HG03565 (cell line): ENCODE data around the gene NRXN3.
"Not testable (repeated sequence)": the region's sequence is repeated elsewhere in the genome, so short reads cannot be mapped to it uniquely, and the experiment has no call there.

Source experiments
- ATAC-seq: cut with Tn5 transposase; IDR thresholded peaks from one replicate; pipeline ENCODE4 v1.9.1; 2021; ENCODE audit warnings: mild to moderate bottlenecking, moderate library complexity; ENCODE audit not compliant: unreplicated experiment

Gene NRXN3

GRCh38 chr14:78566026-78566858, 396.1 kb downstream of the NRXN3 start:
- peak; percentile 96 for ATAC-seq

- ATAC-seq, result no peak
These were observed 396.6 kb downstream of the NRXN3 start for GRCh38 chr14:78566859-78567172.

DNA sequence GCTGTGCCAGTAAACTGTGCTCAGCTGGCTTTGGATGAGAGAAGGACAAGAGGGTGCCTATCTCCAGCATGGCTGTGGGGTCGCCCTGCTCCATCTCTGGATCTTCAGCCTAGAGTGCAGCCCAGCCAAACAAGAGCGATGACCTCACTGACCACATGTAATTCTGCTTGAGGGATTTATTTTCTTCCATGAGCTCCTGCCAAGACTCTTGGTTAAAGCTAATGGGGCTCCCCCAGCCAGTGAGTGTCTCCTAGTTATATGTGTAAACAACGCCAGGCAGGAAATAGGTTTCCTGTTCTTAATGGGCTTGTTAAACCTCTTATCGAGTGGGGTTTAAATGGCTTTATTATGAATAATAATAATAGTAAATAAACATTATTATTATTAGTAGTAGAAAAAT, 397.2 kb downstream of the NRXN3 start:
- no peak for ATAC-seq

DNA sequence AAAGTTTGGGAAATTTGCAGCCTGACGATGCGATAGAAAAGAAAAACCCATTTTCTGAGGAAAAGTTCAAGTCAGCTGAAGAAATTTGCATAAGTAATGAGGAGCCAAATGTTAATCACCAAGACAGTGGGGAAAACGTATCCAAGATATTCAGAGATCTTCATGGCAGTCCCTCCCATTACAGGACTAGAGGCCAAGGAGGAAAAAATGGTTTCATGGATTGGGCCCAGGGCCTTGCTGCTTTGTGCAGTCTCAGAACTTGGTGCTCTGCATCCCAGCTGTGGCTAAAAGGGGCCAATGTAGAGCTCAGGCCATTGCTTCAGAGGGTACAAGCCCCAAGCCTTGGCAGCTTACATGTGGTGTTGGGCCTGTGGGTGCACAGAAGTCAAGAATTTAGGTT, 403.6 kb downstream of the NRXN3 start:
- ATAC-seq, result not testable (repeated sequence)

- ATAC-seq, result no peak
These were observed 406.4 kb downstream of the NRXN3 start for GRCh38 chr14:78576437-78577166.

- ATAC-seq, result no peak
These were observed 411.1 kb downstream of the NRXN3 start for GRCh38 chr14:78581229-78581628.

DNA sequence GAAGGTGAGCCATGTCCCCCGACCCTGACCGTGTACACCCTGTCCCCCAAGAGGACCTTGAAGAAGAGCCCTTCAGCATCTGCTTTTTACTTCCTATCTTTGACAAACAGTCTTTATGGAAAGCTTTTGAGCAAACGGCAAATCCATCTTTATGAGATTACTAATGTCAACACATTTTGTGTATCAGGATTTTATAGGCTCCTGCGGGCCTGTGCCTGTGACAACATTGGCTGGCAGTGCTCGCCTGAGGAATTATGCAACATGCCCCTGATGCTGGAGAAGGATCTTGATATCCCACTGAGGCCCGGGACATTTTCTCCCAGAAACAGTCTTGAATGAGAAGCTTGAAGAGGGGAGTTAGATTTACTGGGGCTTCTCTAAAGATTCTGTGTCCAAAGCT, 416.5 kb downstream of the NRXN3 start:
- no peak for ATAC-seq

DNA sequence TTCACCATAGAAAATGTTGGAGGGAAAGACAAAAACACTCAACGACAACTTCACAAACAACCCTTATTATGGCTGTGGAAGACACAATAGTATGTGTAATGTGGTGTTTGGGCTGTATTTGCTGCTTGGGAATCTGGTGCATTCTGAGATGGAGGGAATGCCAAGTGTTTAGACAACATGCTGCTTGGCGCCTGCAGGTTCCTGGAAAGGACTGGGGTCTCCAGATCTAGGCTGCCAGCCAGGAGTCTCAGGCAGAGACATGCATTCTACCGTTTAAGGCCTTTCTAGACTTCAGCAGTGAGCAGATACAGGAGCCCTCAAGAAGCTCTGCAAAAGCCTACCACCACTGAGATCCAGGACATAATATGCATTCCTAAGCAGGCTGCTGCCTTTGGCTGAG, 418.7 kb downstream of the NRXN3 start:
- no peak for ATAC-seq

GRCh38 chr14:78592616-78593219, 422.5 kb downstream of the NRXN3 start:
- ATAC-seq, result no peak

DNA sequence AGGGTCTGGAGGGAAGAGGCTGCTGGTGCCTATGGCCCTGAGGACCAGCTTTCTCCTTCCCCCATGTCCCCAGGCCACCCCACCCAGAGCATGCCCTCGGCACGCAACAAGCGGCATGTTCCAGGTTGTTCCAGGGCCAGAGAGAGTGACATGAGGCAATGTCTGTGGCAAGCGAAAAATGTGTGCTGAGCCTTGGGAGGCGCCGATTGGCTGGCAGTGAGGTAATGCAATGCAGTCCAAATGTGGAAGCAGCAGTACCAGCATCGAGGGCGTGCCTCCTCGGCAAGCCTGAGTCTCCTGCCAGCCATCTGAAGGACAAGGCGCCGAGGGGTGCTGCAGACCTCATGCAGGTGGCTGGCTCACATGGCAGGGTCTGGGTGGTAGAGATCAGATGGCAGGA, 423.8 kb downstream of the NRXN3 start:
- ATAC-seq, result no peak

- no peak for ATAC-seq
These were observed 425.6 kb downstream of the NRXN3 start for GRCh38 chr14:78595797-78596196.

GRCh38 chr14:78598046-78598920, 428.1 kb downstream of the NRXN3 start:
- peak; percentile 93 for ATAC-seq

- ATAC-seq, result no peak
These were observed 435.0 kb downstream of the NRXN3 start for GRCh38 chr14:78605025-78605762.

DNA sequence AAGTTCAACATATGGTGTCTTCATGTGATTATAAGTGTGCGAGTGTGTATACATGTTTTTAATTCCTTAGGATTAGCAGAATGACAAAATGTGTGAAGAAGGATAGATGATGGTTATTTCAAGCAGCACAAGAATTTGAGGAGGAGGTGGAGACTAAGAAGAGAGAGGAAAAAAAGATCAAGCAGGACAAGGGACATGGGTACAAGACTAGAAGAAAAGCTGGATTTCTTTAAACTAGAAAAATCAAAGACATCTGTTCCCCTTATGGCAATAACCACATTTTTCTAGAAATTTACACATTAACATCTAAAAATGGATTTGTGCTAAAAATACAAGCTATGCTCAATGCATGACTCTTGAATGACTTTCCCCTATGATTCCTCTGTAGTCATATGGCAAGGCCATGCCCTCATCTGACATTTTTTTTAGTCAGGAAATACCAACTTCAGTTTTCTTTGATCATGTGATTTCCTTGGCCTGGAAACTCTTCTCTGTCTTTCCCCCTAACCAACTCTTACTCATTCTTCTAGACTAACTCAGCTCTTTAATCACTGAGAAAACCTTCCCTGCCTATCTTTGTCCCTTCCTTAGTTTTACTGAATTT, 435.8 kb downstream of the NRXN3 start:
- ATAC-seq, result peak; percentile 53

GRCh38 chr14:78608998-78609787, 439.0 kb downstream of the NRXN3 start:
- no peak for ATAC-seq

DNA sequence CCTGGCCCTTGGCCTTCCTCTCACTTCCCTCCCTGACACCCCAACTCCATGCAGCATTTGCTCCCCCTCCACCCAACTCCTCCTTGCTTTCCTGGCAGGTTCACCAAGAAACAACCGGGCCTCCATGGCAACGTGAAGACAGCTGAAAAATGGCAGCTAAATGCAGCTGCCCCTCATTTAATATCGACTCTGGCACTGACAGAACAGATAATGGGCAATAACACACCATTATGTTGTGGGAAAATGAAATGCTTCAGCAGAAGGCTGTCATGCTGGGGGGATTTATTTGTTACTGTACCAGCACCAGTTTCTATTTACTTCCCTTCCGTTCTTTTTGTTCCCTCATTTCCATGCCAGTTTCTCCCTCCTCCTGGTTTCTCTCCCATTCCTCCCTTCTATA, 440.8 kb downstream of the NRXN3 start:
- ATAC-seq, result no peak

DNA sequence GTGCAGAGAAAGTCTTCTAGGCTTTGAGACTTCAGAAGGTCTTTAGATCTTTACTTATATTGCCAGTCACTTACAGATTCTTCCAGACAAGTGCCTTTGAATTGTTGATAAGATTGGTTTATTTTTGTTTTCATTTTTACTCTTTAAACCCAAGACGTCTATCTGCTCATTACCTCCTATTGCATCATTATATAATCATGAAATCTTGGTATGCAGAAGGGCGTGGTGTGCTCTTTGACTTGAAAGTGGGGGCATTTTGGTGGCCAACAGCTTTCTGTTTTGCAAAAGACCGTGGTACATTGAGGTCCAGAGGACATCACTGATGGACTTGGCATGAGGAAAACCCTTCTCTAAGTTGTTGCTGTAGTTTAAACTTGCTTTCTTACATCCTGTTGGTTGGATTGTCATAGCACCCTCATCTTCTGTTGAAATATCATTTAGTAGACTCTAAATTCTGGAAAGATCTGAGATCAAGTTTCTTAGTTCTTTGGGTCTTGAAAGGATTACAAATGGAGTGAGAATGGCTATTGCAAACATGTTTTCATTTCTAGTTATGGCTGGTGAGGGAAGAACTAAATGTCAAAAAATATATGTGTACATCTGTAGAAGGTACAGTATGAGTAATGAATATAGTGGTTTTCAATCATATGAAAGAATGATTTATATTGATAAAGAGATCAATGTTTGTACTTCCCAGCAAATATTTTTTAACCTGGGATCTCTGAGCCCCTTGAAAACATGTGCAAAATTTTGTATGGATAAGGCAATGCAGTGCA, 441.8 kb downstream of the NRXN3 start:
- ATAC-seq, result no peak

- no peak for ATAC-seq
These were observed 442.5 kb downstream of the NRXN3 start for GRCh38 chr14:78612666-78613065.
